Inflammatory macrophage (primary cell): ENCODE data around the gene NCAM1.

Experiments used
- DNase-seq, 2 donors: peaks; one replicate each; pipeline ENCODE4 v3.0.0-alpha.2; 2020 to 2022

NCAM1 gene

DNA sequence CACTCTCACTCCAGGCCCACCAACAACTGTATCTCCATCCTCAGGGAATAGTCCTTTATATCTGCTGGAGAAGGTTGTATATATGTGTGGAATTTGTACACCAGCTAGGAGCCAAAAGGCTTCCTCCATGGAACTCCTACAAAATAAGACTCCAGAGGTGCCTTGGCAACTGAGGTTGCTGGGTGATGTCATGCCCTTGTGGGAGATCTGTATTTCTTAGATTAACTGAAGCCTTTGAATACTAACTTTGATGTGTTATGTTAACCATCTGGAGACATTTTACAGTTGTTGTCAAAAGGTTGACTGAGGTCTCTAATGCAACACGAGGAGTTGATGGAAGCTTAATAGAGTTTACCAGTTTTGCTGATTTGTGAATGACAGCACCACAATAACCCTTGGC, 213.7 kb downstream of the NCAM1 start:
- no peak for DNase-seq

DNA sequence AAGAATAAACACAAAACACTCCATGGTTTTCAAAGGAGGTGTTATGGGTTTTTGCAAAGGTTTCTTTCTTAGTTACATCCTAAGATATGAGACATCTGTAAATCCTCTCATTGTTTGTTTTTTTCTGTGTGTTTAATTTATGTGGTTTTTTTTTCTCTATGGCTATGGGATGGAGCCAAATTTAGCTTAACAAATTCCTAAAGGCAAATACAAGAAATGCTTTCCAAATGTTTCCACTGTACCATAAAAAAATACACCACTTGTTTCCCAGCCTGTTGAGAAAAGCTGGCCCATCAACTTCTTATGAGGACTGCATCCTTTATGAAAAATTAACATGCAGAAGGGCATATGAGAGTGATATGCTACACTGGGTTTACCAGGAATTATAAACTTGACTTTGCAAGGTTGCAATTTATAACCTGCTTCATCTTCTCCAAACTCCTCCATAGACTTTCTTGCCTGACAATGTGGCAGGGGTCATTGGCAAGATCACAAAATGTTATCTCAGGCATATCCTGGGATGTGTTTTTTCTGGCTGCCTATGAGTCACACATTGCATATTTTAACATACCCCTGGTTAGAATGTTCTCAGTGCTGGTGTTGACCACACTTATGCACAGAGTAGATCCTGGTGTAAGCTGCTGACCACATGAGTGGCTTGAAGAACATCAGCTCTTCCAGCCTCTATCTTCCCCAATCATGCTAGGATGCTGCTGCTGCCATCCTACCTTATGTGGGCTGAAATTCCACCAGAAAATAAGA, 215.6 kb downstream of the NCAM1 start:
- no peak for DNase-seq

DNA sequence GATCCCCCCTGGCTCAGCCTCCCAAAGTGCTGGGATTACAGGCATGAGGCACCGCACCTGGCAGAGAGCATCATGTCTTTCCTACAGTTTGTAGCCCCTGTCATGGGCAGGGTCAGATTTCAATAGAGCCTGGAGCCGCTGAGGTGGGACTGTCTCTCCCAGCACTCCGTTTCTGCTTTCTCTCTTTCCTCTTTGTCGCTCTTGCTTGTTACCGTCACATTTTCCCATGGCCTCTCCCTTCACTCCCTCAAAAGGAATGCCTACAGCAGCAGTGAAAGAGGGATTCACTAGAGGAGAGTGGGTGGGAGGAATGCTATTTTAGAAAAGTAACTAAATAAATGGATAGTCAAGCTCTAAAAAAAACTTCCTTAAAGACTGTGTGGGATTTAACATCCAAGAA, 216.5 kb downstream of the NCAM1 start:
- DNase-seq, result no peak

DNA sequence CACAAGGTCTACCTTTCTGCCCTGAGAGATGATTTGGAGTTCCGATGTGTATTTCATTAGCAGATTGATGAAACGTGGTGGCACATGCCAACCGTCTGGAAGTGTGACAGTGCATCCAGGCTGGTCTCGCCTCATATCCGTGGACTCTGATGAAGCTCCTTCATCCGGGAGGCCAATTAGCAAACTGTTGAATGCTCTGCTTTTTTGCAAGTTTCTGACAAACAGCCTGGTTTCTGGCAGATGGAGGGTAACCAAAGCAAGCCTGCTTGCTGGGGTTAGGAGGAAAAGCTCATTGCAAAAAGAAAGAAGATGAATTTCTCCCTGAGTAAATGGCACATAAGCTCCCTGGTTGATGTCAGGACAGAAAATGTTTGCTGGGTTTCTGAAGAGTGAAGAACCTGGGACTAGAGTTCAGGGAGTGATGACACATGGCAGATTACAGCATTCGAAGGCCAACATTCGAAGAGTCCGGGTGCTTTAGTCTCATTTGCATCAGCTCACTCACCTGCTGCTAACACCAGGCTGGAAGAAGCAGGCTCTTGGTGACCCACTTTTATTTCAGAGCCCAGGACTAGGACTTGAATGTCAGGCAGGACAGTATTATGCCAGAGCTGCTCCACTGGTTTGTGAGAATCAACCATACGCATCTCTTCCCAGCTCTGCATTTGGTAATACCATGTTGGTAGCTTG, 217.3 kb downstream of the NCAM1 start:
- no peak for DNase-seq

DNA sequence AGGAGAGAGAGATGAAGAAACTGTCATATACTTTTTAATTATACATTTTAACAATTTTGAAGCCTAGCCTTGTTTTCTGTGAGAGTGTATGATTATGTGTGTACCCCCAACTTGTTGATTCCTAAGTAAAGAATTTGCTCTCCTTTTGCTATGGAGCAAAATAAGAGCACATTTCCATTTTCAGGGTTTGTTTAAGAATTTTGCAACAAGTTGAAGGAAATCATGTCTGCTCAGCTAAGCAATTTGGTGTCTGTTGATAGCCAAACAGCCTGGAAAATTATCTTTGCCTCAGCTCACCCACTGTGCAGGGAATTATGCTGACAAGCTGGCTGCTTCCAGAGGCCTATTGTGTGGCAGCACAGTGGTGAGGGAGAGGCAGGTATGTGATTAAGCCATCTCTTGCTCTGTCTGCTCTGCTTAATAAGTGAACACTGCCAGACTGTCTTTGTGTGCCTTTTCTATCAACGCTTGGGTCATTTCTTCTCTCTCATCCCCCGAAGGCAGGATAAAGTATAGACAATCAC, 218.0 kb downstream of the NCAM1 start:
- no peak for DNase-seq

DNA sequence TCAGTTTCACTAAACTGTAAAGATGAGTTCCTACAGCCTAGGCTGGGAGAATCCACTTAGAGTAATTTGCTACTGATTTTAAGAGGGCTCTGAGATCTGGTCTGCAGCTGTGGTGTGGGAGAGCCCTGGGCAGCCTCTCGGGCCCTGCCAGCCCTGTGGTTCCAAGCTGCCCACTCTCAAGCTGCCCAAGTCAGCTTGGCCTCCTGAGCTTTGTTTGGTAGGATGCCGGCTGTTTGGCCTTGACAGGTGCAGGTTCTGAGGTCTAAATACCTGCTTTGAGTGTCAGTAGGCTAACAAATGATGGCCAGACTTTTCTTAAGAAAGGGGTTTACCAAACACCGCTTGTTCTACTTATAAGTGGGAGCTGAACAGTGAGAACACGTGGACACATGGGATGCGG, 219.9 kb downstream of the NCAM1 start:
- DNase-seq, result no peak

DNA sequence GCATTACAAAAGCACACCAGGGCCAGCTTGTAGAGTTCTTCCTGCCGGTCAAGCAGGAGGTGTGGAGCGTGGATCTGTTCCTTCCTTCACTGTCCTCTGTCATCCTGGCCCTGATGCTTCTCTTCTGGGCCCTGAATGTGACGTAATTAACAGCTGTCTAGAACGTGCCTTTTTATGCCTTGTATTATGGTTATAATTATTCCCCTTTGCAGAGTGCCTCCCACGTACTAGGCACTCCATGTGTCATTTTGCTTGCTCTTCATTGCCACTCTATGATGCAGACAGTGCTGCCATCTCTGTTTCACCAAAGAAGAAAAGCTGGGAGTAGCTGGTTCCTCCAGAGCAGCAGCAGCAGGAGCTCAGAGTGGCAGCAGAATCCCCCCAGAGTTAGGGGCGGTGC, 221.1 kb downstream of the NCAM1 start:
- no peak for DNase-seq

DNA sequence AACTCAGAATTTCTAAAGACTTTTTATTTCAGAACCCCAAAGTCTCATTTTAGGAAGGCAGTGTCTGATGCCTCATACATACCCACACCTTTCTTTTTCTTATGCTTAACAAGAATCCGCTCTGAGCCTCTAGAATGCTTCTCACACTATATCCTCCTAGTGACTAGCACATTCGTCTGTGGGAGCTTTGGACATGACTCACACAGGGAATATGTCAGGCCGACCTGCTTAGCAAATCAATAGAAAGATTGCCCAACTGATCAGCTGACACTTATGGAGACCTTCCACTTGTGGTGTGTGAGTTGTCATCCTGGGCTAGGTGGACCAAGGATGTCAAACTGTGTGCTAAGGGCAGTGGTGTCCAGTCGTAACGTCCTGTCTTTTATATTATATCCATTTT, 223.3 kb downstream of the NCAM1 start:
- DNase-seq, result peak; percentile 62 to 93

DNA sequence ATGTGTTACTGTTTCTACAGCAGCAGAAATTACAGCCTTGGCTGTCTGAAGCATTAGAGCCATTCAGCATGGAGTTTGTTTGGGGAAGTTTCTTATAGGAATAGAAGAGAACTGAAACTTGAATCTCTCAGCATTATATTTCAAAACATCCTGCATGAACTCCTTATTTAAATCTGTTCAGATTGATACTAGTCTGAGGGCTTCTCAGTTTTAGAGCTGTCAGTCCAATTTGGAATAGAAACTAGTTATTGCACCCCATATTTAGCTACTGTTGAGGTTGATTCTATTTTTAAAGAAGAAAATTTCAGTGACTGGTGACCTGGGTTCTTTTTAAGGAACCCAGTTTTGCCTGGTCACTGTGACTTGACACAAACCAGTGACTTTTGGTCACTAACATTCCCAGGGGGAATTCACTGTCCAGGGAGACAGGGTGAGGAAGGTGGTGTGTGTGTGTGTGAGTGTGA, 227.2 kb downstream of the NCAM1 start:
- peak; percentile 84 to 89 for DNase-seq

DNA sequence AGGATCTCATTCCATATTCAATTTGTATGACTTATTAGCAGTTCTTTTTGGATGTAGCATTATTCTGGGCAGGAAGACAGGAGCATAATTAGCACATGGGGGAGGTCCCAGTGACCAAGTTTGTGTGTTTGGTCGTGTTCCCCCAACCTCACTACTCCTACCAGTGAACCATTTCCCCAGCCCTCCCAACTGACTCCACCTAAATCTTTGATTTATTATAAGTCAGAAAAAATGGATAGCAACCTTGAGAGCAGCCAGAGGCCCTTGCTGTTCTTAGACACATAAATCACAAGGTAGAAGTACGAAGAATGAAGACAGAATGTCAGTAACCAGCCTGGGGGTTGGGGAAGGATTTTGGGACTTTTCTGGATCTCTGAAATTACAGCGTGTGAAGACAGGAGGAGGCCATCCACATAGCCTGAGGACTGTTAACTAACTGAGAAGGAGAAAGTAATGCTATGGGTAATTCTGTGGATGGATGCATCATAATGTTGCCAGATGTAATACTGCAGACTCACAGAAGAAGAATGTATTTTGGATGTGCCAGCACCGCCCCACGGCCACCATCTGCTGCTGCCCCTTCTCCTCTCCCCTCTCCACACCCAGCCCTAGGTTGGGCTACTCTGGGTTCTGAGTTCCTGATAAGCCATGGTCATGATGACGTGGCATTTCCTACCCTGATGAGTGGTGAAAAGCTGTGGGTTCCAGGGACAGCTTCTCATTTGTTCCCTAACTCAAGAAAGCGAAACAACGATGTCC, 228.9 kb downstream of the NCAM1 start:
- DNase-seq, result peak; percentile 52 to 84

DNA sequence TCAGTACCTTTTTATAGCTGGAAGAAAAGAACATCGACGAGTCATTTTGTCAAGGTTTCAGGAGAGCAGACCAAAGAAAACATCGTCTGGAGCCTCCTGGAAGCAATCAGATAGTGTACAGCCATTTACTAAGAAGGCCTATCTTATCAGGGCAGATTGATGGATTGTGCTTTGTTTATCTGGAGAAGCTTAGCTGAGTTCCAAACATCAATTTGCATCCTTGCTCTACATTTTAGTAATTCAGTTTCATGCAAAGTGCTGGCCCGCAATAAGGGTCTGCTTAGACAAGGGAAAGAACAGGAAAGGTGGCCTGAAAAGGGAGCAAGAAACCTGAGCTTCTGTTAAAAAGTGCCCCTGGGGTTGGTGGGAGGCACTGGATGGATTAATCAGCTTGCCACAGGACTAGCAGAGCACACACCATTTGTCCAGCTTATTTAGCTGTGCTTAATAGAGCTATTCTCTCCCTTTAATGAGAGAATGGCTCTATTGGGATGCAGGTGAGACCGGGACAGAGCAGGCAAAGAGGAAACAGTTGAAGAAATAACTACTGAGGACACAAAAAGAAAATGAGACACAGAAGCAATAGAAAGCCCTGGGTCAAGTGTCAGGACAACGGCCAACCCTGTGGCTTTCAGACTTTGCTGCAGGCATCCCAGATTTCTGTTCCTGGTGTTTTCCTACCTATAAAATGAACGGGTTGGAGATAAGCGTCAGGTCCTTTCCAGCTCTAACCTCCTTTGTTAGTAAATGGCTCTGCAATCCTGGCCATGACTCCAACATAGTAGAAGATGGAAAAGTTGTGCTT, 231.1 kb downstream of the NCAM1 start:
- DNase-seq, result no peak

DNA sequence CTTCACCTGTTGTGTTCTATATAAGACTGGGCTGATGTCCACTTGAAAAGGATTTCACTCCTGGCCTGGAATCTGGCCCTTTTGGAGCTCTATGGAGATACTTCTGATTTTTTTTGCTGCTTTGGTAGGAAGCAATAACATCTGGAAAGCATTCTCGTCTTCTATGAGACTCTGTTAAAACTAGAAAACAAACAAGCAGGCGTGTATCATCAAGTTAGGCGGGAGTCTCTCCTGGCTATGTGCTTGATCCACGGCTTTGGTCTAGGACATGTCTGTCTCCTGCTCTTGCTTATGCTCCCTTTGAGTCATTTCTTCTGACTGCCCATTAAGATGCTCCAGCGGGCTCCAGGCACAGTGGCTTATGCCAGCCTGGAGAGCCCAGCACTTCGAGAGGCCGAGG, 231.8 kb downstream of the NCAM1 start:
- no peak for DNase-seq

DNA sequence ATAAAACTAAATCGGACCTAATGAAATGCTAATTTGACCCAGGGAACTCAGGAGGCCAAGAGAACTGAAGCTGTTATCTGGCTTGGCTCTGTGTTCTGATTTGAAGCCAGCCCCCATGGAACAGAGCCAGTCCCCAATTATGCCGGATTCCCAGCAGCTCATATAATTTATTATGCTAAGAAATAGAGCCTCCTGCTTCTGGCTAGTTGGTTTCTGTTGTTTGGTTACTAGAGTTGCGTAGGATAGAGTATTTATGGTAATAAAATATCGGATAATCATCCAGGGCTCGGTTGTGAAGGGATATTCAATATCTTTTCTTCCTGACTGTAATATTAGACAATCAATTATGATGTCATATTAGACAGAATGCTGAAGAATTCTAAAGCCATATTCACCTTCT, 232.7 kb downstream of the NCAM1 start:
- DNase-seq, result no peak

DNA sequence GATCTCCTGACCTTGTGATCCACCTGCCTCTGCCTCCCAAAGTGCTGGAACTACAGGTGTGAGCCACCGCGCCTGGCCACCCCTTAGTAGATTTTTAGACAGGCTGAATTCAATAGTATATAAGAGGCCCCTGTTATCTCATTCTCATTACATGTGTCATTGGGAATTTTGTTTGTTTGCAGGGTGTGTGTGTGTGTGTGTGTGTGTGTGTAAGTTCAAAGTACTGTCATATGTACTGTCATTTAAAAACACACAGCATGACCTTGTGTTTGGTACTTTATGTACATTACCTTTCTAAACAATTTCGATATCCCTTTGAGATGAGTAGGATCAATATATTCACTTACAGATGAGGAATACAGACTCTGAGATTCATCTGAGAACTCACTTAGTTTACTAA, 234.5 kb downstream of the NCAM1 start:
- no peak for DNase-seq

DNA sequence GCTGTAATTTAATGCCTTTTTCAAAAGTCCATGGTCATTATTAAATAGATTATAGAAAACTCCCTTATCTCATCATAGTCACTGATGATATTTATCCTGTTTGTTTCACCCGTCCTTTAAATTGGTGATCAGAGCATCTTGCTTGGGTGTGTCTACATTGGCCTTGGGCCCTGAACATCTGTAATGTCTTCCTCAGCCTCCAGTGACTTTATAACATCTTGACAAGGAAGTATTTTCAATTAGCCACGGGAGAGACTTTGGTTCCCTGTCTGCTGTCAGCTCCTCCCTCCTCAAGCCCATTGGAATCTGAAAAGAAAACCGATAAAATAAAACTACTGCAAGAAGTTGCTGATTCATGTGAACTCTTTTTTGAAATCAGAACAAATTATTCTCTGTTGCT, 236.2 kb downstream of the NCAM1 start:
- no peak for DNase-seq

DNA sequence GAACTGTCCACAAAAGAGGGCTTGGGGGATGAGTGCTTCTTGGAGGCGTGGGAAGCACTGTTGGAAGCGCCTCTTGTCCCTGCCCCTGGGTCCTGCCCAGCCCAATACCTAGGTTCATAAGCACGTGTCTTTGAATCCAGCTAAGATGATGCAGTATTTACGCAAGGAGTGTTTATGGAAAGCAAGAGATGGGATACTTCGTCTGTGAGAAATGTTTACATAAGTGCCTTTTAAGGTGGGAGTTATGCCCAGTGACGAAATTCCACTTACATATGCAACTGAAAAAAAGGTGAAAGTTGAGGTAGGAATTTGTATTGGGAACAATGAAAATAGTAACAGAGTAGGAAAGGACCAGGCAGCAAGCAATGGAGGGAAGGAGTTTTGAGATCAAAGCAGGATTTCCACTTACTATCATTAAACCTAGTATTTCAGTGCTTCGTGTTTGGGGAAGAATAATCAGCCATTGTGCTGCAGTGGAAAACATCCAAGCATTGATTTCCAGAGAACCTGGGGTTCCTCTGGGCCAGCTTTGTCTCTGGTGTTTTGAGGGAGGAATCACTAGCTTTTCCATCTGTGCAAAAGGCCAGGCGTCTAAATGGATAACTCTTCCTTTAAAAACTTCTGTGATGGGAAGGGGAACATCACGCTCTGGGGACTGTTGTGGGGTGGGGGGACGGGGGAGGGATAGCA, 237.9 kb downstream of the NCAM1 start:
- no peak for DNase-seq

DNA sequence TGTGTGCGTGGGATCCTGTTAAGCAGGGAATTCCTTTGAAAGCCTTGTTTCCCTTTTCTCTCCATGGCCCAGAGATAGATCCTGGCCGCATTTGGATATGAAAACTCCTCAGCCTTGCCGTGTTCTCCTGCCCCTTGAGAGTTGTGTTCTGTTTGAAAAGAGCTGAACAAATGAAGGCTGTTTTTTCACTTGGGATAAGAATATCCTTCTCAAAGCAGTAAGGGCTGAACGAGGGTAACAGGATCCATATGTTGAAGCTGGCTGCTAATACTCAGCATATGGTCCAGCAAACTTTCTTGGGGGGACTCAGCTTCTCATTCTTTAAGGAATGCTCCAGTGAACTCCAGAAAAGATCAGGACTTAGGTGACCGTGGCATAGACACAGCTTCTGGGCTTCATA, 238.6 kb downstream of the NCAM1 start:
- no peak for DNase-seq

DNA sequence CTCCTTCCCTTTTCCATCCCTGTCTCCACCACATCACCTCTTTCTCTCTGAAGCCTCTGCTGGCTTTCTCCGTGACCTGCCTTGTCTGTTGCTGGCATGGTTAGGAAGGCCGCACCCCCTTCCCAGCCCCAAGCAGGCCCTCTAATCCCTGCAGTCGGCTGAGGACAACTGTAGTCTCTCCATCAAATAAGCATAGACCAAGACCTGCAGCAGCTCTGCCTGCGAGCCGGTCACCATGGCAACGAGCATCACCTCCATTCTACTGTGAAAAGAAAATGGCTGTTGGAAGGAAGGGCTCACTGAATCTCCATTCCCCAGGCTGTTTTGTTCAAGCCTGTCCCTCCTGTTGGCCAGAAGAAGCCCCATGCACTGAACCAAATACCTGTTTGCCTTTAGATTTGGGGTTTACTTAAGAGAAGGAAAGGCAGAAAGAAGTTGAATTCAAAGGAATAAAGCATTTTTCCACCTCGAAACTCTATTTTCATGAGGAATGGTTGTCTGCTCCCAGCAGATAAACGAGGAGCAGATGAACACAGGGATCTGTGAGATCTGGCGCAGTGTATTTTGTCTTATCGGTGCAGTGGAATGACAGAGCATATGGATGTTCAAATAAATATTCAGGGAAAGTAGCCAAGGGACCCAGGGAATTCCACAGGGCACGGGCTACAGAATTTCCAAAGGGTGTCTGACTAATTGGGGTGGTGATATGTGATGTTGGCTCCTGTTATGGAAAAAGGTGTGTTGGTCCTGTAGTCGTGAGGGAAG, 240.0 kb downstream of the NCAM1 start:
- DNase-seq, result no peak

DNA sequence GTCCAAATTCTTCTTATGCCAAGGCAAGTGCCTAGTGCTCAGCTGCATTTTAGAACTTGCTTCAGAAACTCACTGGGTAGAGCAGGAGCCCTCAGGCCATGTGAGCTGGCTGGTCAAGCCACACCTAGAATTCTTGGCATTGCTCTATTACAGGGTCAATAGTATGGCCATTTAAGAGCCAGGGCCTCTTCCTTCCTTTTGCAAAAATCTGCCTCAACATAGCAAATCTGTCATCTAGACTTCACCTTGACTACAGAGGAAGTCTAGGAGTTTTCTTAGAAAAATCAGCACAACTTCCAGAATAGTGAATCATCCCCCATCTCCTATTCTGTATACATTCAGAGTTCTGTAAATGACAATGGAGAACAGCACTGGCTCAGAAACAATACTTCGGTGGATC, 241.2 kb downstream of the NCAM1 start:
- DNase-seq, result peak in 1 of 2 donors; percentile 39

DNA sequence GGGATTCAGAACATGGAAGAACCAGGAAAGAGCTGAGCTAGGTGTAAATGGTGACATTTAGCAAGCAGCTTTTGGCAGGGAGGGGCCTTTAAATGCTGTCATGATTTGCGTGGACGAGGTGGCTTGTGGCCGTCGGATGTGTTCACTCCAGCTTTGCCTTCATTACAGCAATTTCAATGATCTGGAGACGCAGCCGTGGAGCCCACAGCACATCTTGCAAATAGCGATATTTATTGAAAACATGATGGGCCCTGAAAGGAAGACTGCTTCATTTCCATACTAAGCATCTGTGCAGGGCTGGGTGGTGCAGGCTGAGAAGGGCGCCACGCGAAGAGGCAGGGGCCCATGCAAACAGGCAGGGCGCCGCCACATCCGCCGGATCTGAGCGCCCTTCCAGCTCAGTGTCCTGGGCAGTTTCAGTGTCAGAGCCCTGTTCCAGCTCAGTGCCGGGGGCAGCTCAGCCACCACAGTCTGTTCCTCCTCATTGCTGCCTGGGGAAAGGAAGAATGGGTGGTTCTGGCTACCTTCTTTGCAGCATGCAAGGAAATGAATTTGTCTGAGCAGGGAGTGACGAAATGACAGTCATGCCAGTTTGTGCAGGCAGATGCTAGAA, 242.0 kb downstream of the NCAM1 start:
- no peak for DNase-seq

DNA sequence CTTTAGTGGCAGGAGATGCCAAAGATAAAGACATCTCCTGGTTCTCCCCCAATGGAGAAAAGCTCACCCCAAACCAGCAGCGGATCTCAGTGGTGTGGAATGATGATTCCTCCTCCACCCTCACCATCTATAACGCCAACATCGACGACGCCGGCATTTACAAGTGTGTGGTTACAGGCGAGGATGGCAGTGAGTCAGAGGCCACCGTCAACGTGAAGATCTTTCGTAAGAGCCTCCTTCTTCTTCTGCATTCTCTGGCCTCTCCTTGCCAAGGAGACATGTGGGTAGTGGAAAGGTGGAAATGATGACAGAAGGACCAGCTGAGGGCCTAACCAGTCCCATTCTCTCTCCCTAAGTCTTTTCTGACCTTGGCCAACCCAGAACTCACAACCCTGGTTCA, 243.1 kb downstream of the NCAM1 start:
- DNase-seq, result peak; percentile 89 to 95
